HG02678 (cell line): ENCODE data around the gene UTS2.

Source experiments
- ATAC-seq: cut with Tn5 transposase; IDR thresholded peaks from one replicate; pipeline ENCODE4 v1.9.1; 2021; ENCODE audit warnings: mild to moderate bottlenecking, moderate library complexity; ENCODE audit not compliant: unreplicated experiment

UTS2 gene

DNA sequence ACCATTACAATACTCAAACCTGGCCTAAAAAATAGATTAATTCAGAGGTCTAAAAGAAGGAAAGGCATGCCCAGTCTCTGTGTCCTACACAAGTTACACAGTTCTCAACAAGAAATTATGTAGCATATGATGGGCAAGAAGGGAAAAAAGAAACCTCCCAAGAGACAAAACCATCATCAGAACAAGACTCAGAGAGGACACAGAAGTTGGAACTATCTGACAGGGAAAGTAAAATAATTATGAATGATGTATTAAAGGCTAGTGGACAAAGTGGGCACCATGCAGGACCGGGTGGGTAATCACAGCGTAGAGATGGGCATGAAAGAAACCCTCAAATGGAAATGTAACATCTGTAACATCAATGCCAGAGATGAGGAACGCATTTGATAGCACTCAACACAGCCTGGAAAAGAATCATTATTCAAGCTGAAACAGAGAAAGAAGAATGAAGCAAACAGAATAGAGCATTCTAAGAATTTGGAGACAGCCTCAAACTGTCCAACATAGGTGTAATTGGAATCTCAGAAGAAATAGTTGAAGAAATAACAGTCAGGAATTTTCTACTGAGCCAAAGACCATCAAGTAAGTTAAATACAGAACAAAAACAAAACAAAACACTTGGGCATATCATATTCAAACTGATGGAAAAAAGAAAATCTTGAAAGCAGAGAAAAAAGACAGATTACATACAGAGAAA, 39.0 kb downstream of the UTS2 start:
- ATAC-seq, result no peak

GRCh38 chr1:7811476-7811875, 41.4 kb downstream of the UTS2 start:
- ATAC-seq, result no peak

DNA sequence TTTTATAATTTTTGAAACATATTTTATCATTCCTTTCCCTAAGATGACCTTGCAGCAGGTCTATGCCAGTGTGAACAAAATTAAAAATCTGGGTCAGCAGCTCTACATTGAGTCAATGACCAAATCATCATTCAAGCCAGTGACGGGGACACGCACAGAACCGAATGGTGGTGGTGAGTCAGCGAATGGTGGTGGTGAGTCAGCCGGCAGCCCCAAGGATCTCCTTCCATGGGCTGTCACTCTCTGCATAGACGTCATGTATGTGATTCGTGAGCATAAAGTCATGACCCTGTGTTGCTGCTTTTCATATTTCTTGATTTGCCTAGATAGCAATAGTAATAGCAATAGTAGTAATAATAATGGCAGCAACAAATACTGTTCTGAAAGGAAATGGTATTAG, 42.5 kb downstream of the UTS2 start:
- ATAC-seq, result no peak

- ATAC-seq, result no peak
Measured at GRCh38 chr1:7809742-7810141, 43.1 kb downstream of the UTS2 start.

- ATAC-seq, result no peak
Measured at GRCh38 chr1:7808253-7808844, 44.5 kb downstream of the UTS2 start.

DNA sequence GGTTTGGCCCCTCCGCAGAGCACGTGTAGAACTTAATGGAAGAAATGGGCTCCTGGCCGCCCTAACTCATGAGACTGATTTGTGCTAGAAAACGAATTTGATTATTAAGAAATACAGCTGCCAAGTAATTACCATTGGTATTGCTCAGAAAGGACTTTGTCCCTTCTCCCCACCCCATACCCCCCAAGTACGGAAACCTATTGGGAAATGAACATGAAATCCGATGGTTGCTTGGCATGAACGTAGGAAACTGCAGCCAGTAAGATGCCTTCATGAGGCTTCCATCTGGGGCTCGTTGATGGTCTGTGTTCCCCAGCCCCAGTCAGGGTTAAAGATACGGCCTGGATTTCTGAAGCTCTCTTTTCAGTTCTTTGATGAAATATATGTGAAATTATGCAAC, 47.4 kb downstream of the UTS2 start:
- ATAC-seq, result no peak
